ENCODE data around the gene FN3KRP. TPM values are rescaled to one million over a fixed set of nuclear protein-coding genes. Genes with fewer than 3 reads are reported as not detected.

Gene FN3KRP
- total and polyA plus RNA-seq, 10 of the 15 experiments (the other 5 are each of a cell fraction or from before 2014, with no cell fraction given) = 1.8 to 50.5 (median 26.5) TPM

GRCh38 chr17:82674656-82675475, 41.6 kb upstream of the FN3KRP start:
- TF ChIP-seq SP1 (IDR thresholded peaks at IDR 0.05; ENCODE audit: low read depth, low read length) = no peak
- TF ChIP-seq RB1 (IDR thresholded peaks at IDR 0.05; ENCODE audit: borderline replicate concordance) = no peak
- no peak for TF ChIP-seq NFIC (IDR thresholded peaks at IDR 0.05; ENCODE audit: low read depth, low read length)
- no peak for TF ChIP-seq BCLAF1 (IDR thresholded peaks at IDR 0.05)
- TF ChIP-seq CHD2 (IDR thresholded peaks at IDR 0.05; ENCODE audit: borderline replicate concordance, low read depth, low read length) = no peak
- TF ChIP-seq ZBED1 (IDR thresholded peaks at IDR 0.05; ENCODE audit: borderline replicate concordance) = no peak
- TF ChIP-seq KLF5 (IDR thresholded peaks at IDR 0.05; ENCODE audit: partially characterized antibody) = no peak
- no peak for TF ChIP-seq YBX1 (IDR thresholded peaks at IDR 0.05)
- no peak for TF ChIP-seq RCOR1 (conservative IDR thresholded peaks at IDR 0.05; ENCODE audit: low read depth, low read length)
- no peak for TF ChIP-seq TCF3 (IDR thresholded peaks at IDR 0.05; ENCODE audit: borderline replicate concordance, insufficient read depth, low read depth, low read length)
- no peak for TF ChIP-seq PRDM15 (CRISPR knock-in tag; IDR thresholded peaks at IDR 0.05)
- TF ChIP-seq MTA3 (IDR thresholded peaks at IDR 0.05; ENCODE audit: borderline replicate concordance, low read length) = no peak
- ChIA-PET POLR2A (no interaction called here), SMC1A (ENCODE audit: uncharacterized antibody, unreplicated experiment) (no interaction called here), RAD21 (ENCODE audit: unreplicated experiment) (no interaction called here), CTCF (no interaction called here)
- DNase-seq (ENCODE audit: low read depth, low spot score) (no peak), ATAC-seq (no peak), FAIRE-seq (no peak)
- in situ Hi-C loops (cut with MboI) = no loop called here
- Histone ChIP-seq H4K20me1 (ENCODE audit: control insufficient read depth, insufficient read depth) (no peaks in the 10 kb centered on the region), H3K36me3 (ENCODE audit: control insufficient read depth in 2 of 2, insufficient read depth in 2 of 2, low read length in 1 of 2) (no peaks in the 10 kb centered on the region), H3K27me3 (replicated peaks in 1 of 2; ENCODE audit: control insufficient read depth in 2 of 2, insufficient read depth in 2 of 2, low read length in 1 of 2) (no peaks in the 10 kb centered on the region), H3K4me3 (no peak overlapping the region), H3K4me1 (ENCODE audit: control insufficient read depth, insufficient read depth, low read length) (no peaks in the 10 kb centered on the region), H2AFZ (ENCODE audit: control insufficient read depth, low read depth, low read length) (no peak overlapping the region), H3K27ac (ENCODE audit: control insufficient read depth, insufficient read depth) (no peak overlapping the region), H3K9me3 (replicated peaks; ENCODE audit: control insufficient read depth, insufficient read depth, low read length) (no peaks in the 10 kb centered on the region), H3K4me2 (ENCODE audit: control insufficient read depth, insufficient read depth) (no peak overlapping the region), H3K79me2 (ENCODE audit: control insufficient read depth, insufficient read depth, low read length) (no peaks in the 10 kb centered on the region), H3K9ac (ENCODE audit: control insufficient read depth, insufficient read depth, low read length) (no peak overlapping the region)
- 66% methylated on average over 20 of the region's 20 CpGs for WGBS (ENCODE audit: insufficient coverage, insufficient replicate concordance, low lambda C conversion rate, missing lambda C conversion rate)
- BruUV-seq (replicated peaks) = no TSS peak
- intact Hi-C loops (cut with micrococcal nuclease; ENCODE audit: unreplicated experiment) = no loop called here

All from GM12878 (cell line).